ENCODE data around the gene ETV6. TPM values are rescaled to one million over a fixed set of nuclear protein-coding genes. Genes with fewer than 3 reads are reported as not detected.

Gene ETV6
- total RNA-seq, 1 donor from 2014 or later, result 16.9 TPM

DNA sequence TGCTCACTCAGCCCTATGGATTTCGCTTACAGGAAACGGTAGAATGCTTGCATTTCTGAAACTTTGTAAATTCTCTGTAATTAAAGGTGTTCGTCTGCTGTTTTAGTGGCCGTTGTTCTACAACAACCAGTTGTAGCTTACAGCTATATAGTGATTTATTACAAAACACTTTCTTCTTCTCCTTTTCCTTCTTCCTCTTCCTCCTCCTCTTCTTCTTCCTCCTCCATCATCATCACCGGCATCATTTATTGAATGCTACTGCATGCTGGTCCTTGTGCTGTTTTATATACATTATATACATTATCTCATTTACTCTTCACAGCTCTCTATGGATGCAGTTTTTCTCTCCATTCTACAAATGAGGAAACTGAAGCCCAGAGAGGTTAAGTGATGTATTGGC lies 6.4 kb downstream of the ETV6 start:
- no peak for DNase-seq
- intact Hi-C loops (cut with micrococcal nuclease), result loop anchor here (10.0 kb wide), 1 partner anchor 99 kb away; no protein-coding TSS in a partner anchor
- no peaks in the 10 kb centered on the region for H3K36me3 ChIP-seq
- no peak overlapping the region for H3K4me3 ChIP-seq
- H3K4me1 ChIP-seq, result peaks cover 96% of the 10 kb centered on the region
- H3K27me3 ChIP-seq (ENCODE audit: low read depth), result no peaks in the 10 kb centered on the region
- TF ChIP-seq, protein P1, sequence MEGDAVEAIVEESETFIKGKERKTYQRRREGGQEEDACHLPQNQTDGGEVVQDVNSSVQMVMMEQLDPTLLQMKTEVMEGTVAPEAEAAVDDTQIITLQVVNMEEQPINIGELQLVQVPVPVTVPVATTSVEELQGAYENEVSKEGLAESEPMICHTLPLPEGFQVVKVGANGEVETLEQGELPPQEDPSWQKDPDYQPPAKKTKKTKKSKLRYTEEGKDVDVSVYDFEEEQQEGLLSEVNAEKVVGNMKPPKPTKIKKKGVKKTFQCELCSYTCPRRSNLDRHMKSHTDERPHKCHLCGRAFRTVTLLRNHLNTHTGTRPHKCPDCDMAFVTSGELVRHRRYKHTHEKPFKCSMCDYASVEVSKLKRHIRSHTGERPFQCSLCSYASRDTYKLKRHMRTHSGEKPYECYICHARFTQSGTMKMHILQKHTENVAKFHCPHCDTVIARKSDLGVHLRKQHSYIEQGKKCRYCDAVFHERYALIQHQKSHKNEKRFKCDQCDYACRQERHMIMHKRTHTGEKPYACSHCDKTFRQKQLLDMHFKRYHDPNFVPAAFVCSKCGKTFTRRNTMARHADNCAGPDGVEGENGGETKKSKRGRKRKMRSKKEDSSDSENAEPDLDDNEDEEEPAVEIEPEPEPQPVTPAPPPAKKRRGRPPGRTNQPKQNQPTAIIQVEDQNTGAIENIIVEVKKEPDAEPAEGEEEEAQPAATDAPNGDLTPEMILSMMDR (IDR thresholded peaks at IDR 0.05; ENCODE audit: borderline replicate concordance), result no peak
- H3K27ac ChIP-seq (replicated peaks), result no peak overlapping the region
- H3K9me3 ChIP-seq (replicated peaks), result no peaks in the 10 kb centered on the region

GRCh38 chr12:11656550-11656949 lies 7.1 kb downstream of the ETV6 start:
- no peak for DNase-seq
- H3K27ac ChIP-seq (replicated peaks), result no peak overlapping the region
- intact Hi-C loops (cut with micrococcal nuclease), result loop anchor here (10.0 kb wide), 1 partner anchor 98 kb away; no protein-coding TSS in a partner anchor
- no peaks in the 10 kb centered on the region for H3K27me3 ChIP-seq (ENCODE audit: low read depth)
- peaks cover 96% of the 10 kb centered on the region for H3K4me1 ChIP-seq
- no peak overlapping the region for H3K4me3 ChIP-seq
- H3K36me3 ChIP-seq, result no peaks in the 10 kb centered on the region
- no peaks in the 10 kb centered on the region for H3K9me3 ChIP-seq (replicated peaks)
- TF ChIP-seq, protein P1 (IDR thresholded peaks at IDR 0.05; ENCODE audit: borderline replicate concordance), result no peak

DNA sequence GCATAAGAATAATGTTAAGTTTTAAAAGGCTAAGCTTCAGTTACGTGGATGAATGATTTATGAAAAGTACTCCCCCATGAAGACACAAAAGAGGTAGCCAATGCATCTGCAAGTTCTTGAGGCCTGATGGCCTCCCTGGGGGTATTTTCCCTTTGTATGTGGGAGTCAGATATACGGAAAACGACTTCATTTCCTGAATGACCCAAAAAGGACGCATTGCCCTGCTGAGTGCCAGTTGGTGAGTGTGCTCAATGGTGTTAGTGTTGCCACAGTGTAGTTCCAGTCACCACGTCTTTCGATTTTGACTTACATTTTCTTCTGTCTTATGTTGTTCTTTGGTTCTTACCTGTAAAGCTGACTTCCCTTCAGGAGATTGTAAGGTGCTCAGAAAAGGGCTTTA lies 8.0 kb downstream of the ETV6 start:
- no peak overlapping the region for H3K4me3 ChIP-seq
- H3K9me3 ChIP-seq (replicated peaks), result no peaks in the 10 kb centered on the region
- H3K4me1 ChIP-seq, result peaks cover 96% of the 10 kb centered on the region
- no peaks in the 10 kb centered on the region for H3K36me3 ChIP-seq
- H3K27ac ChIP-seq (replicated peaks), result no peak overlapping the region
- H3K27me3 ChIP-seq (ENCODE audit: low read depth), result no peaks in the 10 kb centered on the region
- DNase-seq, result no peak
- TF ChIP-seq, protein P1 (IDR thresholded peaks at IDR 0.05; ENCODE audit: borderline replicate concordance), result no peak
- intact Hi-C loops (cut with micrococcal nuclease), result loop anchor here (10.0 kb wide), 1 partner anchor 97 kb away; no protein-coding TSS in a partner anchor

DNA sequence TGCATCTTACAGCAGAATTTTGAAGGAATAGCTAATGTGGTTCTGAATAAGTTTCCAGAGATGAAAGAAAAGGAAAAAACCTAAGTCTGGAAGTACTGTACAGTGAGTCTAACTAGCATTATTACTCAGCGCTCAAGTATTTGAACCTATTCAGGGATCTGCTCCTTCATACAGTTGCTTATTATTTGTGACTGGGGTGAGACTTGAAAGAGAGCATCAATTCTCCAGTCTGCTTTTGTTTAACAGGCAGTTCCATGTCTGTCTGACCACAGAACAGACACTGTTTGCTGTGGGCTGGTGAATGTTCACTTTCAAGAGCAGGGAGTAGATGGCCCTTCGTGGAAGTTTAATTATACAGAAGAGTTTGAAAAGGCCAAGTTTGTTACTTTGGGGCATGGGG lies 9.3 kb downstream of the ETV6 start:
- TF ChIP-seq, protein P1 (IDR thresholded peaks at IDR 0.05; ENCODE audit: borderline replicate concordance), result no peak
- intact Hi-C loops (cut with micrococcal nuclease), result loop anchor here (10.0 kb wide), 1 partner anchor 96 kb away; no protein-coding TSS in a partner anchor
- Histone ChIP-seq H3K36me3 (no peaks in the 10 kb centered on the region), H3K9me3 (replicated peaks) (no peaks in the 10 kb centered on the region), H3K27ac (replicated peaks) (peak overlapping the region; percentile 19), H3K27me3 (ENCODE audit: low read depth) (no peaks in the 10 kb centered on the region), H3K4me3 (no peak overlapping the region), H3K4me1 (peaks cover 96% of the 10 kb centered on the region)
- DNase-seq, result no peak

DNA sequence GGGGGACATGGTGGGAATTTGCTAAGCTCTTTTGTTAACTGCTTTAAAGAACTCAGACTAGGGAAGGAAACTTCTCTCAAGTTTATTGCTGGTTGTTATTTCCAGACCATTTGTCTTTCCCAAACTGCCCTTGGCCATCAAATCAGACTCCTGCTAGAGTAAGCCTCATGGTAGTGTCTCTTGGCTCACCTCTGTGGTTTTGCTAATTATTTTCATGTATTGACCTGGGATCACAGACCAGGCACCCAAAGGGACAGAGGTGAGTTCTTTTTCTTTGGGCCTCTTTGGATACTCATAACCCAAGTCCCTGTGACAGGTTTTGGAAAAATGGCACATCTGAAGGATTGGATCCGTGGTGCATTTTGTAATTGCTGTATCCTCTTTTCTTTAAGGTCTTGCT lies 11.2 kb downstream of the ETV6 start:
- Histone ChIP-seq H3K36me3 (no peaks in the 10 kb centered on the region), H3K27ac (replicated peaks) (peak overlapping the region; percentile 87), H3K27me3 (ENCODE audit: low read depth) (no peaks in the 10 kb centered on the region), H3K4me3 (no peak overlapping the region), H3K4me1 (peaks cover 96% of the 10 kb centered on the region), H3K9me3 (replicated peaks) (no peaks in the 10 kb centered on the region)
- DNase-seq, result no peak
- TF ChIP-seq, protein P1 (IDR thresholded peaks at IDR 0.05; ENCODE audit: borderline replicate concordance), result no peak
- intact Hi-C loops (cut with micrococcal nuclease), result no loop called here

All from left ventricle myocardium inferior (tissue), 1 donor.